SU-DHL-6 (cell line): Measurements from ENCODE around the gene FOXC1.

Experiments
- H2AFZ ChIP-seq: fragments of 200-600 bp; sonication (generic); 2 replicates; pipeline ENCODE4 v1.6.1; 2014; ENCODE audit warnings: low read depth, mild to moderate bottlenecking, moderate library complexity, mixed read lengths, antibody characterized with exemption, low read length; ENCODE audit not compliant: severe bottlenecking
- H3F3A ChIP-seq: fragments of 200-600 bp; shearing (Covaris generic); 2 replicates; pipeline ENCODE4 v1.6.0; 2016; ENCODE audit warnings: antibody characterized with exemption, mild to moderate bottlenecking; ENCODE audit not compliant: insufficient read depth
- H3K27ac ChIP-seq: fragments of 200-600 bp; sonication (generic); 2 replicates; pipeline ENCODE4 v1.5.1; 2016; ENCODE audit warnings: low read depth, mild to moderate bottlenecking, low read length, moderate library complexity, mixed read lengths
- H3K27me3 ChIP-seq: fragments of 200-600 bp; sonication (generic), shearing (Covaris generic); 2 replicates; pipeline ENCODE4 v1.6.0; 2014; ENCODE audit warnings: mild to moderate bottlenecking, low read length
- H3K36me3 ChIP-seq: fragments of 200-600 bp; sonication (generic); 2 replicates; pipeline ENCODE4 v1.6.1; 2014; ENCODE audit warnings: mild to moderate bottlenecking, low read length, mixed read lengths
- H3K4me2 ChIP-seq: fragments of 300-600, 200-600 bp; shearing (Covaris generic), sonication (generic); 2 replicates; pipeline ENCODE4 v1.6.0; 2014; ENCODE audit warnings: low read length, low read depth, mild to moderate bottlenecking; ENCODE audit not compliant: poor library complexity, severe bottlenecking
- H3K4me3 ChIP-seq: fragments of 200-600 bp; sonication (generic); 2 replicates; pipeline ENCODE4 v1.5.1; 2014; ENCODE audit warnings: antibody characterized with exemption, low read length, mild to moderate bottlenecking, mixed read lengths; ENCODE audit not compliant: insufficient read depth, poor library complexity, severe bottlenecking
- H3K79me2 ChIP-seq: fragments of 200-600 bp; sonication (generic); 2 replicates; pipeline ENCODE4 v1.6.1; 2014; ENCODE audit warnings: mild to moderate bottlenecking, low read length, moderate library complexity; ENCODE audit not compliant: insufficient read depth
- H3K9ac ChIP-seq: fragments of 200-600 bp; sonication (generic); 2 replicates; pipeline ENCODE4 v1.7.0; 2014; ENCODE audit warnings: mild to moderate bottlenecking, low read length
- H3K9me2 ChIP-seq: fragments of 200-600 bp; sonication (generic); replicated peaks from 2 replicates; pipeline ENCODE4 v1.6.1; 2014; ENCODE audit warnings: low read length; ENCODE audit not compliant: insufficient read depth
- H3K9me3 ChIP-seq: fragments of 200-600 bp; sonication (generic); 2 replicates; pipeline ENCODE4 v1.6.1; 2014; ENCODE audit warnings: low read length, mixed read lengths; ENCODE audit not compliant: insufficient read depth
- H4K20me1 ChIP-seq: fragments of 200-600 bp; sonication (generic); 2 replicates; pipeline ENCODE4 v1.6.1; 2014; ENCODE audit warnings: low read depth, mild to moderate bottlenecking, antibody characterized with exemption, low read length, moderate library complexity, mixed read lengths
- EZH2phosphoT487 ChIP-seq: fragments of 200-600 bp; sonication (generic), shearing (Covaris generic); conservative IDR thresholded peaks from 2 replicates; pipeline ENCODE4 v1.6.1; 2018; ENCODE audit warnings: mild to moderate bottlenecking, antibody characterized with exemption, low read length, moderate library complexity, mixed read lengths
- TF ChIP-seq, protein P1 (sequence below): fragments of 200-600 bp; sonication (generic); IDR thresholded peaks from one replicate; pipeline ENCODE4 v1.5.1; 2017; ENCODE audit warnings: antibody characterized with exemption, mild to moderate bottlenecking, low read length, moderate library complexity; ENCODE audit not compliant: insufficient read depth, poor library complexity, severe bottlenecking

The FOXC1 gene

GRCh38 chr6:1612974-1613306, 3.2 kb downstream of the FOXC1 start:
- Histone ChIP-seq H3K79me2 (no peaks in the 10 kb centered on the region), H3K27ac (no peak overlapping the region), H4K20me1 (no peaks in the 10 kb centered on the region), H3K36me3 (no peaks in the 10 kb centered on the region), H2AFZ (no peak overlapping the region), H3K9ac (no peak overlapping the region), H3K9me3 (no peaks in the 10 kb centered on the region), H3K9me2 (no peaks in the 10 kb centered on the region), H3K4me2 (peak overlapping the region; percentile 43), H3K4me3 (no peak overlapping the region), H3F3A (peaks cover 16% of the 10 kb centered on the region), H3K27me3 (no peaks in the 10 kb centered on the region)
- TF ChIP-seq EZH2phosphoT487, result no peak
- TF ChIP-seq, protein P1, sequence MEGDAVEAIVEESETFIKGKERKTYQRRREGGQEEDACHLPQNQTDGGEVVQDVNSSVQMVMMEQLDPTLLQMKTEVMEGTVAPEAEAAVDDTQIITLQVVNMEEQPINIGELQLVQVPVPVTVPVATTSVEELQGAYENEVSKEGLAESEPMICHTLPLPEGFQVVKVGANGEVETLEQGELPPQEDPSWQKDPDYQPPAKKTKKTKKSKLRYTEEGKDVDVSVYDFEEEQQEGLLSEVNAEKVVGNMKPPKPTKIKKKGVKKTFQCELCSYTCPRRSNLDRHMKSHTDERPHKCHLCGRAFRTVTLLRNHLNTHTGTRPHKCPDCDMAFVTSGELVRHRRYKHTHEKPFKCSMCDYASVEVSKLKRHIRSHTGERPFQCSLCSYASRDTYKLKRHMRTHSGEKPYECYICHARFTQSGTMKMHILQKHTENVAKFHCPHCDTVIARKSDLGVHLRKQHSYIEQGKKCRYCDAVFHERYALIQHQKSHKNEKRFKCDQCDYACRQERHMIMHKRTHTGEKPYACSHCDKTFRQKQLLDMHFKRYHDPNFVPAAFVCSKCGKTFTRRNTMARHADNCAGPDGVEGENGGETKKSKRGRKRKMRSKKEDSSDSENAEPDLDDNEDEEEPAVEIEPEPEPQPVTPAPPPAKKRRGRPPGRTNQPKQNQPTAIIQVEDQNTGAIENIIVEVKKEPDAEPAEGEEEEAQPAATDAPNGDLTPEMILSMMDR, result no peak

- Histone ChIP-seq H3K4me3 (no peak overlapping the region), H3K27ac (no peak overlapping the region), H4K20me1 (no peaks in the 10 kb centered on the region), H3K4me2 (peak overlapping the region; percentile 43), H3K9me3 (no peaks in the 10 kb centered on the region), H3K79me2 (no peaks in the 10 kb centered on the region), H3K9ac (no peak overlapping the region), H2AFZ (no peak overlapping the region), H3K9me2 (no peaks in the 10 kb centered on the region), H3K36me3 (no peaks in the 10 kb centered on the region), H3K27me3 (no peaks in the 10 kb centered on the region), H3F3A (peaks cover 16% of the 10 kb centered on the region)
- TF ChIP-seq, protein P1, result no peak
- no peak for TF ChIP-seq EZH2phosphoT487
Observed at GRCh38 chr6:1613346-1613687, 3.6 kb downstream of the FOXC1 start.

GRCh38 chr6:1613688-1614447, 4.2 kb downstream of the FOXC1 start:
- H3K27ac ChIP-seq, result no peak overlapping the region
- H3K4me3 ChIP-seq, result no peak overlapping the region
- TF ChIP-seq EZH2phosphoT487, result no peak
- TF ChIP-seq, protein P1, result no peak
- no peaks in the 10 kb centered on the region for H3K36me3 ChIP-seq
- H3F3A ChIP-seq, result peaks cover 16% of the 10 kb centered on the region
- no peaks in the 10 kb centered on the region for H4K20me1 ChIP-seq
- H3K9ac ChIP-seq, result no peak overlapping the region
- H3K9me2 ChIP-seq, result no peaks in the 10 kb centered on the region
- H3K27me3 ChIP-seq, result no peaks in the 10 kb centered on the region
- H2AFZ ChIP-seq, result no peak overlapping the region
- H3K9me3 ChIP-seq, result no peaks in the 10 kb centered on the region
- peak overlapping the region; percentile 43 for H3K4me2 ChIP-seq
- H3K79me2 ChIP-seq, result no peaks in the 10 kb centered on the region
